IPS-18c (cell line): Measurements from ENCODE around the gene EMX1.
"Not testable (repeated sequence)": the region's sequence is repeated elsewhere in the genome, so short reads cannot be mapped to it uniquely, and the experiment has no call there.

ENCODE experiments used
- H3K4me3 ChIP-seq: 2 replicates; pipeline ENCODE4 v1.7.0; 2013; ENCODE audit warnings: low read depth, mild to moderate bottlenecking, low read length, moderate library complexity; ENCODE audit not compliant: insufficient read depth
- H3K9me3 ChIP-seq: one replicate; pipeline ENCODE4 v1.6.1; 2013; ENCODE audit warnings: mild to moderate bottlenecking, low read length, moderate library complexity; ENCODE audit not compliant: control insufficient read depth, insufficient read depth

EMX1 gene

GRCh38 chr2:72896446-72896845 lies 20.9 kb upstream of the EMX1 start:
- no peak overlapping the region for H3K4me3 ChIP-seq

GRCh38 chr2:72897785-72898584 lies 19.3 kb upstream of the EMX1 start:
- Histone ChIP-seq H3K9me3 (no peaks in the 10 kb centered on the region), H3K4me3 (no peak overlapping the region)

More at GRCh38 chr2:72896446-72896845, 20.9 kb upstream of the EMX1 start:
- H3K9me3 ChIP-seq, result no peaks in the 10 kb centered on the region

- Histone ChIP-seq H3K9me3 (no peaks in the 10 kb centered on the region), H3K4me3 (no peak overlapping the region)
Observed at GRCh38 chr2:72898585-72898906, 18.8 kb upstream of the EMX1 start.

- Histone ChIP-seq H3K9me3 (no peaks in the 10 kb centered on the region), H3K4me3 (no peak overlapping the region)
Observed at GRCh38 chr2:72900191-72900825, 17.0 kb upstream of the EMX1 start.

- Histone ChIP-seq H3K4me3 (no peak overlapping the region), H3K9me3 (no peaks in the 10 kb centered on the region)
Observed at GRCh38 chr2:72901426-72901825, 15.9 kb upstream of the EMX1 start.

GRCh38 chr2:72907369-72907768 lies 9.9 kb upstream of the EMX1 start:
- not testable (repeated sequence) for H3K4me3 ChIP-seq, H3K9me3 ChIP-seq

GRCh38 chr2:72908741-72909140 lies 8.6 kb upstream of the EMX1 start:
- no peaks in the 10 kb centered on the region for H3K9me3 ChIP-seq
- H3K4me3 ChIP-seq, result no peak overlapping the region

GRCh38 chr2:72911256-72911655 lies 6.1 kb upstream of the EMX1 start:
- Histone ChIP-seq H3K9me3 (no peaks in the 10 kb centered on the region), H3K4me3 (no peak overlapping the region)

- Histone ChIP-seq H3K9me3 (no peaks in the 10 kb centered on the region), H3K4me3 (no peak overlapping the region; the same call in 1 of the 2 replicates)
Observed at GRCh38 chr2:72913486-72914205, 3.7 kb upstream of the EMX1 start.

- Histone ChIP-seq H3K9me3 (no peaks in the 10 kb centered on the region), H3K4me3 (no peak overlapping the region)
Observed at GRCh38 chr2:72914206-72914559, 3.1 kb upstream of the EMX1 start.

GRCh38 chr2:72914589-72915319 lies 2.6 kb upstream of the EMX1 start:
- Histone ChIP-seq H3K4me3 (no peak overlapping the region; the same call in 1 of the 2 replicates), H3K9me3 (no peaks in the 10 kb centered on the region)

GRCh38 chr2:72915320-72915906 lies 1.9 kb upstream of the EMX1 start:
- Histone ChIP-seq H3K4me3 (peak overlapping the region; percentile 66), H3K9me3 (no peaks in the 10 kb centered on the region)

GRCh38 chr2:72915907-72916742 lies 1.2 kb upstream of the EMX1 start:
- H3K4me3 ChIP-seq, result peak overlapping the region; percentile 66
- H3K9me3 ChIP-seq, result peaks cover 2% of the 10 kb centered on the region

GRCh38 chr2:72916743-72917137 lies 579 bp upstream of the EMX1 start:
- H3K9me3 ChIP-seq, result peaks cover 2% of the 10 kb centered on the region
- peak overlapping the region; percentile 66 for H3K4me3 ChIP-seq

- H3K4me3 ChIP-seq, result peak overlapping the region; percentile 47
Observed at GRCh38 chr2:72917877-72918553, 696 bp downstream of the EMX1 start.

More at GRCh38 chr2:72917877-72918553, 696 bp downstream of the EMX1 start:
- H3K9me3 ChIP-seq, result peaks cover 2% of the 10 kb centered on the region
